Inflammatory macrophage (primary cell): ENCODE data around the gene HOXD12.

Source experiments
- DNase-seq, 2 donors: peaks; one replicate each; pipeline ENCODE4 v3.0.0-alpha.2; 2020 to 2022

The HOXD12 gene

GRCh38 chr2:176149481-176149938 lies 49.9 kb downstream of the HOXD12 start:
- DNase-seq: no peak

- DNase-seq: no peak
Measured at GRCh38 chr2:176149939-176150583, 50.5 kb downstream of the HOXD12 start.

- DNase-seq: no peak
Measured at GRCh38 chr2:176150584-176151441, 51.2 kb downstream of the HOXD12 start.

- DNase-seq: no peak
Measured at GRCh38 chr2:176151442-176152287, 52.1 kb downstream of the HOXD12 start, which contains the start of gene HOXD4. Gene HOXD4, plus strand, starts transcription at chr2:176151550. Its CDS starts 84 bp downstream, at chr2:176151634.
